Activated CD4-positive, alpha-beta T cell treated with anti-CD3 and anti-CD28 coated beads for 48 hours (primary cell): Measurements from ENCODE around the gene EPN3.

Experiments
- DNase-seq: peaks from one replicate; pipeline ENCODE4 v3.0.0-alpha.2; 2020

The EPN3 gene

GRCh38 chr17:50535407-50535806 is 2.9 kb downstream of the EPN3 start:
- no peak for DNase-seq

- no peak for DNase-seq
Measured at GRCh38 chr17:50536683-50537646, 4.4 kb downstream of the EPN3 start.

- no peak for DNase-seq
Measured at GRCh38 chr17:50537721-50538548, 5.4 kb downstream of the EPN3 start.

- DNase-seq: no peak
Measured at GRCh38 chr17:50538549-50539410, 6.2 kb downstream of the EPN3 start.

- DNase-seq: no peak
Measured at GRCh38 chr17:50539762-50540559, 7.4 kb downstream of the EPN3 start.

- no peak for DNase-seq
Measured at GRCh38 chr17:50540560-50541401, 8.2 kb downstream of the EPN3 start.

GRCh38 chr17:50541402-50541715 is 8.8 kb downstream of the EPN3 start:
- no peak for DNase-seq

GRCh38 chr17:50541716-50542688 is 9.5 kb downstream of the EPN3 start:
- DNase-seq: peak; percentile 87

- no peak for DNase-seq
Measured at GRCh38 chr17:50542795-50543774, 10.6 kb downstream of the EPN3 start.

- DNase-seq: no peak
Measured at GRCh38 chr17:50544516-50544915, 12.0 kb downstream of the EPN3 start.

- DNase-seq: no peak
Measured at GRCh38 chr17:50545311-50545710, 12.8 kb downstream of the EPN3 start.

- DNase-seq: no peak
Measured at GRCh38 chr17:50546701-50547034, 14.1 kb downstream of the EPN3 start.

GRCh38 chr17:50547035-50547735 is 14.7 kb downstream of the EPN3 start, which contains the start of gene SPATA20:
Gene SPATA20, plus strand, starts transcription at chr17:50547174. Its CDS starts 35 bp downstream, at chr17:50547209.
- peak; percentile 93 for DNase-seq

GRCh38 chr17:50547736-50548083 is 15.2 kb downstream of the EPN3 start:
- DNase-seq: no peak

- DNase-seq: no peak
Measured at GRCh38 chr17:50548831-50549230, 16.3 kb downstream of the EPN3 start.

- no peak for DNase-seq
Measured at GRCh38 chr17:50549256-50549941, 16.9 kb downstream of the EPN3 start.

GRCh38 chr17:50549969-50550368 is 17.4 kb downstream of the EPN3 start:
- no peak for DNase-seq
